Activated CD4-positive, alpha-beta T cell treated with anti-CD3 and anti-CD28 coated beads, Interleukin-2, amount 10 ng/mL, durations not matched to agents 24 days and 14 days (primary cell): Measurements from ENCODE around the gene MGST3. TPM values are rescaled to one million over a fixed set of nuclear protein-coding genes. Genes with fewer than 3 reads are reported as not detected.
A peak's percentile ranks its signal among the peaks of the same experiment; 100 is the strongest.
"Not testable (repeated sequence)": the region's sequence is repeated elsewhere in the genome, so short reads cannot be mapped to it uniquely, and the experiment has no call there.

Source experiments
- DNase-seq: peaks from one replicate; pipeline ENCODE4 v3.0.0; 2022
- H3K27ac Mint-ChIP-seq: one replicate; pipeline ENCODE4 v1.8.0; 2022; ENCODE audit warnings: mild to moderate bottlenecking, mixed read lengths
- H3K27me3 Mint-ChIP-seq: one replicate; pipeline ENCODE4 v1.8.0; 2022; ENCODE audit warnings: mixed read lengths
- H3K36me3 Mint-ChIP-seq: one replicate; pipeline ENCODE4 v1.8.0; 2022; ENCODE audit warnings: low read depth, mild to moderate bottlenecking, mixed read lengths
- H3K4me1 Mint-ChIP-seq: one replicate; pipeline ENCODE4 v1.8.0; 2021; ENCODE audit warnings: mixed read lengths
- H3K4me3 Mint-ChIP-seq: one replicate; pipeline ENCODE4 v1.8.0; 2022; ENCODE audit warnings: mild to moderate bottlenecking, moderate library complexity, mixed read lengths
- H3K9me3 Mint-ChIP-seq: one replicate; pipeline ENCODE4 v1.8.0; 2021; ENCODE audit warnings: mixed read lengths
- intact Hi-C: fragments of 100-400 bp; cut with micrococcal nuclease; formaldehyde crosslinking; loops from one replicate; pipeline ENCODE4 v1.15.1; 2023
- total RNA-seq: library from RNA; stranded (reverse); gene quantifications from 2 replicates; pipeline ENCODE4 v1.2.3, GENCODE V29; 2022

MGST3 gene
- total RNA-seq, 1 donor from 2014 or later: 25.7 TPM

- Mint-ChIP-seq H3K27ac (no peak overlapping the region), H3K4me1 (peaks cover 17% of the 10 kb centered on the region), H3K4me3 (no peak overlapping the region), H3K27me3 (peaks cover 5% of the 10 kb centered on the region), H3K36me3 (peaks cover 5% of the 10 kb centered on the region), H3K9me3 (no peaks in the 10 kb centered on the region)
- intact Hi-C loops: no loop called here
- no peak for DNase-seq
These were observed 3.3 kb downstream of the MGST3 start for GRCh38 chr1:165634154-165634921.

- H3K9me3 Mint-ChIP-seq: no peaks in the 10 kb centered on the region
- H3K27ac Mint-ChIP-seq: no peak overlapping the region
- no peak for DNase-seq
- intact Hi-C loops: no loop called here
- no peak overlapping the region for H3K4me3 Mint-ChIP-seq
- H3K36me3 Mint-ChIP-seq: peaks cover 5% of the 10 kb centered on the region
- H3K4me1 Mint-ChIP-seq: peaks cover 17% of the 10 kb centered on the region
- peaks cover 3% of the 10 kb centered on the region for H3K27me3 Mint-ChIP-seq
These were observed 4.3 kb downstream of the MGST3 start for GRCh38 chr1:165635329-165635728.

GRCh38 chr1:165635823-165636222 lies 4.8 kb downstream of the MGST3 start:
- H3K36me3 Mint-ChIP-seq: peaks cover 5% of the 10 kb centered on the region
- no peak overlapping the region for H3K27ac Mint-ChIP-seq
- intact Hi-C loops: no loop called here
- H3K27me3 Mint-ChIP-seq: peaks cover 3% of the 10 kb centered on the region
- no peaks in the 10 kb centered on the region for H3K9me3 Mint-ChIP-seq
- no peak overlapping the region for H3K4me3 Mint-ChIP-seq
- peaks cover 20% of the 10 kb centered on the region for H3K4me1 Mint-ChIP-seq
- no peak for DNase-seq

GRCh38 chr1:165637427-165637826 lies 6.4 kb downstream of the MGST3 start:
- Mint-ChIP-seq H3K4me3 (no peak overlapping the region), H3K27me3 (peaks cover 3% of the 10 kb centered on the region), H3K4me1 (peaks cover 24% of the 10 kb centered on the region), H3K27ac (no peak overlapping the region), H3K9me3 (no peaks in the 10 kb centered on the region), H3K36me3 (peaks cover 5% of the 10 kb centered on the region)
- intact Hi-C loops: no loop called here
- no peak for DNase-seq

- H3K36me3 Mint-ChIP-seq, H3K4me3 Mint-ChIP-seq, intact Hi-C loops, H3K9me3 Mint-ChIP-seq, H3K27ac Mint-ChIP-seq, DNase-seq, H3K27me3 Mint-ChIP-seq: not testable (repeated sequence)
- H3K4me1 Mint-ChIP-seq: peaks cover 21% of the 10 kb centered on the region
These were observed 7.2 kb downstream of the MGST3 start for GRCh38 chr1:165638211-165638610.

- peaks cover 5% of the 10 kb centered on the region for H3K36me3 Mint-ChIP-seq
- peak overlapping the region; percentile 27 for H3K27ac Mint-ChIP-seq
- no peak overlapping the region for H3K4me3 Mint-ChIP-seq
- no peak for DNase-seq
- no peaks in the 10 kb centered on the region for H3K9me3 Mint-ChIP-seq
- peaks cover 12% of the 10 kb centered on the region for H3K4me1 Mint-ChIP-seq
- intact Hi-C loops: loop anchor here (5.0 kb wide), 2 partner anchors 37 to 38 kb away; no protein-coding TSS in a partner anchor
- no peaks in the 10 kb centered on the region for H3K27me3 Mint-ChIP-seq
These were observed 9.0 kb downstream of the MGST3 start for GRCh38 chr1:165639821-165640623.

GRCh38 chr1:165641231-165641987 lies 10.4 kb downstream of the MGST3 start:
- Mint-ChIP-seq H3K4me3 (no peak overlapping the region), H3K27ac (no peak overlapping the region), H3K9me3 (no peaks in the 10 kb centered on the region), H3K27me3 (no peaks in the 10 kb centered on the region), H3K4me1 (peaks cover 21% of the 10 kb centered on the region), H3K36me3 (peaks cover 5% of the 10 kb centered on the region)
- DNase-seq: no peak
- intact Hi-C loops: loop anchor here (5.0 kb wide), 2 partner anchors 36 to 39 kb away; no protein-coding TSS in a partner anchor

- no peak for DNase-seq
- H3K36me3 Mint-ChIP-seq: peaks cover 1% of the 10 kb centered on the region
- intact Hi-C loops: loop anchor here (5.0 kb wide), 2 partner anchors 33 to 42 kb away; no protein-coding TSS in a partner anchor
These were observed 13.2 kb downstream of the MGST3 start for GRCh38 chr1:165644064-165644735.

GRCh38 chr1:165645654-165646366 lies 14.8 kb downstream of the MGST3 start:
- Mint-ChIP-seq H3K27me3 (no peaks in the 10 kb centered on the region), H3K4me1 (peaks cover 20% of the 10 kb centered on the region), H3K36me3 (peaks cover 1% of the 10 kb centered on the region), H3K9me3 (no peaks in the 10 kb centered on the region), H3K4me3 (no peak overlapping the region), H3K27ac (no peak overlapping the region)
- intact Hi-C loops: no loop called here
- DNase-seq: peak; percentile 60

More at GRCh38 chr1:165644064-165644735, 13.2 kb downstream of the MGST3 start:
- Mint-ChIP-seq H3K4me3 (no peak overlapping the region), H3K9me3 (no peaks in the 10 kb centered on the region), H3K4me1 (peaks cover 29% of the 10 kb centered on the region), H3K27me3 (no peaks in the 10 kb centered on the region), H3K27ac (no peak overlapping the region)

GRCh38 chr1:165647517-165647916 lies 16.5 kb downstream of the MGST3 start:
- H3K9me3 Mint-ChIP-seq: no peaks in the 10 kb centered on the region
- DNase-seq: no peak
- H3K36me3 Mint-ChIP-seq: peaks cover 8% of the 10 kb centered on the region
- intact Hi-C loops: no loop called here
- H3K4me1 Mint-ChIP-seq: peaks cover 16% of the 10 kb centered on the region
- H3K27me3 Mint-ChIP-seq: no peaks in the 10 kb centered on the region
- no peak overlapping the region for H3K27ac Mint-ChIP-seq
- no peak overlapping the region for H3K4me3 Mint-ChIP-seq

- Mint-ChIP-seq H3K4me3 (no peak overlapping the region), H3K4me1 (peaks cover 16% of the 10 kb centered on the region), H3K27ac (no peak overlapping the region), H3K27me3 (no peaks in the 10 kb centered on the region), H3K9me3 (no peaks in the 10 kb centered on the region), H3K36me3 (peaks cover 8% of the 10 kb centered on the region)
- DNase-seq: no peak
- intact Hi-C loops: no loop called here
These were observed 16.9 kb downstream of the MGST3 start for GRCh38 chr1:165647970-165648369.

GRCh38 chr1:165648919-165649572 lies 18.0 kb downstream of the MGST3 start:
- Mint-ChIP-seq H3K4me1 (peaks cover 16% of the 10 kb centered on the region), H3K36me3 (peaks cover 14% of the 10 kb centered on the region), H3K27me3 (no peaks in the 10 kb centered on the region), H3K27ac (no peak overlapping the region), H3K9me3 (no peaks in the 10 kb centered on the region), H3K4me3 (no peak overlapping the region)
- intact Hi-C loops: no loop called here
- DNase-seq: no peak
